CD14-positive monocyte (primary cell): Measurements from ENCODE around the gene SGMS1. TPM values are rescaled to one million over a fixed set of nuclear protein-coding genes. Genes with fewer than 3 reads are reported as not detected.

Experiments
- DNase-seq, 3 donors: peaks; one replicate each; pipeline ENCODE4 v3.0.0-alpha.2; 2011 to 2022
- H2AFZ ChIP-seq: 2 replicates; pipeline ENCODE4 v1.6.0; 2012; ENCODE audit warnings: mild to moderate bottlenecking, low read depth, low read length, inconsistent platforms; ENCODE audit not compliant: insufficient read depth, poor library complexity, severe bottlenecking
- H3K27ac ChIP-seq, 2 donors: 1 replicate in 1 of 2; 2 replicates in 1 of 2; pipeline ENCODE4 v1.5.1; 2012 to 2013; ENCODE audit warnings: low read length in 2 of 2, control low read depth in 1 of 2, inconsistent platforms in 1 of 2, low read depth in 1 of 2, mild to moderate bottlenecking in 1 of 2
- H3K27me3 ChIP-seq, 2 donors: one replicate each; pipeline versions ENCODE4 v1.6.0 to v1.6.1; 2011 to 2013; ENCODE audit warnings: low read length in 2 of 2; ENCODE audit not compliant: control insufficient read depth in 2 of 2, insufficient read depth in 2 of 2
- H3K36me3 ChIP-seq, 2 donors: replicated peaks in 1 of 2; 1 replicate in 1 of 2; 2 replicates in 1 of 2; pipeline versions ENCODE4 v1.5.1 to v1.6.1; 2012 to 2013; ENCODE audit warnings: low read length in 2 of 2, control low read depth in 1 of 2, inconsistent platforms in 1 of 2, mild to moderate bottlenecking in 1 of 2; ENCODE audit not compliant: insufficient read depth in 2 of 2, control insufficient read depth in 1 of 2
- H3K4me1 ChIP-seq, 2 donors: 1 replicate in 1 of 2; 2 replicates in 1 of 2; pipeline versions ENCODE4 v1.5.1 to v1.6.1; 2012 to 2013; ENCODE audit warnings: low read length in 2 of 2, control low read depth in 1 of 2, inconsistent platforms in 1 of 2, mild to moderate bottlenecking in 1 of 2, moderate library complexity in 1 of 2; ENCODE audit not compliant: insufficient read depth in 2 of 2, control insufficient read depth in 1 of 2
- H3K4me2 ChIP-seq: replicated peaks from 2 replicates; pipeline ENCODE3; 2012; ENCODE audit warnings: low read length, moderate library complexity, mild to moderate bottlenecking; ENCODE audit not compliant: poor library complexity, severe bottlenecking; ENCODE audit errors: extremely low read depth
- H3K4me3 ChIP-seq, 3 experiments: fragments of 200-600 bp in 1 of 3; sonication (generic) in 1 of 3; replicated peaks in 1 of 3; 1 replicate in 2 of 3; 2 replicates in 1 of 3; pipeline ENCODE4 v1.5.1; 2011 to 2013; ENCODE audit warnings: low read length in 3 of 3, mild to moderate bottlenecking in 3 of 3, control low read depth in 2 of 3, low read depth in 2 of 3, inconsistent platforms in 1 of 3, moderate library complexity in 1 of 3
- H3K79me2 ChIP-seq: 2 replicates; pipeline ENCODE4 v1.6.0; 2012; ENCODE audit warnings: mild to moderate bottlenecking, control low read depth, inconsistent platforms, low read length, moderate library complexity; ENCODE audit not compliant: insufficient read depth
- H3K9ac ChIP-seq: 2 replicates; pipeline ENCODE4 v1.6.0; 2017; ENCODE audit warnings: low read length, mild to moderate bottlenecking; ENCODE audit not compliant: insufficient read depth, poor library complexity, severe bottlenecking
- H3K9me3 ChIP-seq, 2 donors: replicated peaks in 1 of 2; 1 replicate in 1 of 2; 2 replicates in 1 of 2; pipeline versions ENCODE4 v1.5.1 to v1.6.1; 2012 to 2013; ENCODE audit warnings: low read length in 2 of 2, control low read depth in 1 of 2; ENCODE audit not compliant: control insufficient read depth in 1 of 2, insufficient read depth in 1 of 2
- H4K20me1 ChIP-seq: 2 replicates; pipeline ENCODE4 v1.6.0; 2012; ENCODE audit warnings: mild to moderate bottlenecking, low read length, control low read depth, moderate library complexity; ENCODE audit not compliant: insufficient read depth
- H3K27ac Mint-ChIP-seq, 7 donors: one replicate each; pipeline ENCODE4 v1.8.0; 2020; ENCODE audit warnings: mild to moderate bottlenecking in 7 of 7, mixed read lengths in 7 of 7, moderate library complexity in 6 of 7, inconsistent platforms in 2 of 7
- H3K27me3 Mint-ChIP-seq, 3 donors: one replicate each; pipeline ENCODE4 v1.8.0; 2021 to 2022; ENCODE audit warnings: low read depth in 3 of 3, mild to moderate bottlenecking in 3 of 3, mixed read lengths in 3 of 3, moderate library complexity in 3 of 3, inconsistent platforms in 1 of 3
- H3K36me3 Mint-ChIP-seq, 2 donors: one replicate each; pipeline ENCODE4 v1.8.0; 2020; ENCODE audit warnings: mixed read lengths in 2 of 2, inconsistent platforms in 1 of 2, mild to moderate bottlenecking in 1 of 2
- H3K4me1 Mint-ChIP-seq: one replicate; pipeline ENCODE4 v1.8.0; 2020; ENCODE audit warnings: mild to moderate bottlenecking, mixed read lengths
- H3K4me3 Mint-ChIP-seq, 2 donors: one replicate each; pipeline ENCODE4 v1.8.0; 2020; ENCODE audit warnings: mild to moderate bottlenecking in 2 of 2, mixed read lengths in 2 of 2, moderate library complexity in 1 of 2
- H3K9me3 Mint-ChIP-seq, 7 donors: one replicate each; pipeline ENCODE4 v1.8.0; 2020 to 2022; ENCODE audit warnings: mixed read lengths in 7 of 7, mild to moderate bottlenecking in 6 of 7, moderate library complexity in 6 of 7, inconsistent platforms in 2 of 7
- WGBS: methylation state at CpG from one replicate; pipeline ENCODE4 v1.1.5; 2013; ENCODE audit warnings: missing lambda C conversion rate; ENCODE audit not compliant: insufficient coverage; 5-methylcytosine and 5-hydroxymethylcytosine counted together
- intact Hi-C, 2 donors: fragments of 100-400 bp; cut with micrococcal nuclease; formaldehyde crosslinking; loops; one replicate each; pipeline versions ENCODE4 v1.15.0 to v1.15.1; 2023
- polyA plus RNA-seq, 3 donors: library from polyadenylated mRNA; depleted of rRNA in 1 of 3; unstranded in 2 of 3; stranded (reverse) in 1 of 3; fragments of 300-500 nt in 2 of 3; fragments of >200 nt in 1 of 3; fragmentation: Illumina TruSeq in 2 of 3; gene quantifications; 1 replicate in 2 of 3; 2 replicates in 1 of 3; pipeline ENCODE4 v1.2.3, GENCODE V29; 2012 to 2021
- TF ChIP-seq, protein P1 (sequence below): fragments of 200-600 bp; IDR thresholded peaks from one replicate; pipeline ENCODE4 v1.8.0; 2022; ENCODE audit warnings: antibody characterized with exemption, mild to moderate bottlenecking

SGMS1 gene
- polyA plus RNA-seq, 3 donors, result 19.5 to 20.6 (median 20.4) TPM

DNA sequence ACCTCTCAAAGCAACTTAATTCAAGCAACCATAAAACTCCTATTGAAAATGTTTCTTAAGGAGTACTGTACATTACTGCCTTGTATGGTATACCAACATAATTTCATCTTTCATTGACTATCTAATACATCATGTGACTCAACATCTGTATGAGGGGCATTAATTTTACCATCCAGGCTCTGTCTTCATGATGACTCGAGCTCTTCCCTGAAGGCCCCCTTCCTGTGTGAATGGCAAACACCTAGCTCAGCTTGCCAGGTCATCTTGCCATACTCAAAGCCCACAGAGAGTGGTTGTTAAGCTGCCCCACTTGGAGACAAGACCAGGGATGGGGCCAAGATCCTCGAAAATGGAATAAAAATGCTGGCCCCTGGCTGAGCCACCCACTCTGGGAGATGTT lies 82.4 kb downstream of the SGMS1 start:
- 100% methylated on average over 1 of the region's 2 CpGs for WGBS
- H3K4me1 ChIP-seq, result peaks cover 4 to 7% of the 10 kb centered on the region in 2 donors
- intact Hi-C loops, result no loop called here

DNA sequence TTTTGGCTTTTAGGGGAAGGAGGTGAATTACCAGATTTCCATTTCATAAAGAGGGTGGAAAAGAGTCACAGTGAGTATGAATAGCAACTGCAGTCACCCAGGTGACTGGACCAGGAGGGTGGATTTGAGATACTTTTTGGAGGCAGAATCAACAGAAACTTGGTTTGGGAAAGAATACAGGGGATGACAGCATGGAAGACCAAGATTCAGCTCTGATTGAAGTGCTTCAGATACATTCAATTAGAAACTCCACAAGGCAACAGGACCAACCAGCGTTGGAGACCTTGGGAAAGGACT lies 83.0 kb downstream of the SGMS1 start:
- Mint-ChIP-seq H3K36me3 (peaks cover 3 to 7% of the 10 kb centered on the region in 2 donors), H3K27ac (peak overlapping the region in 3 of 7 donors; percentile 22 to 75 (median 24)), H3K4me3 (peak overlapping the region in 1 of 2 donors; percentile 64), H3K4me1 (peaks cover 33% of the 10 kb centered on the region), H3K27me3 (peaks cover 0 to 2% (median 0%) of the 10 kb centered on the region in 3 donors), H3K9me3 (peaks cover 0 to 2% (median 0%) of the 10 kb centered on the region in 7 donors)
- H4K20me1 ChIP-seq, result peaks cover 43% of the 10 kb centered on the region
- no peak overlapping the region for H3K9ac ChIP-seq
- no peak overlapping the region for H3K4me2 ChIP-seq
- no CpG with 5 or more reads among the region's 1 CpG for WGBS
- peaks cover 4 to 7% of the 10 kb centered on the region in 2 donors for H3K4me1 ChIP-seq
- H3K79me2 ChIP-seq, result no peaks in the 10 kb centered on the region
- no peak overlapping the region for H3K4me3 ChIP-seq
- DNase-seq, result no peak
- intact Hi-C loops, result no loop called here
- H3K9me3 ChIP-seq, result no peaks in the 10 kb centered on the region
- H3K27me3 ChIP-seq, result no peaks in the 10 kb centered on the region
- H2AFZ ChIP-seq, result no peak overlapping the region
- TF ChIP-seq, protein P1, sequence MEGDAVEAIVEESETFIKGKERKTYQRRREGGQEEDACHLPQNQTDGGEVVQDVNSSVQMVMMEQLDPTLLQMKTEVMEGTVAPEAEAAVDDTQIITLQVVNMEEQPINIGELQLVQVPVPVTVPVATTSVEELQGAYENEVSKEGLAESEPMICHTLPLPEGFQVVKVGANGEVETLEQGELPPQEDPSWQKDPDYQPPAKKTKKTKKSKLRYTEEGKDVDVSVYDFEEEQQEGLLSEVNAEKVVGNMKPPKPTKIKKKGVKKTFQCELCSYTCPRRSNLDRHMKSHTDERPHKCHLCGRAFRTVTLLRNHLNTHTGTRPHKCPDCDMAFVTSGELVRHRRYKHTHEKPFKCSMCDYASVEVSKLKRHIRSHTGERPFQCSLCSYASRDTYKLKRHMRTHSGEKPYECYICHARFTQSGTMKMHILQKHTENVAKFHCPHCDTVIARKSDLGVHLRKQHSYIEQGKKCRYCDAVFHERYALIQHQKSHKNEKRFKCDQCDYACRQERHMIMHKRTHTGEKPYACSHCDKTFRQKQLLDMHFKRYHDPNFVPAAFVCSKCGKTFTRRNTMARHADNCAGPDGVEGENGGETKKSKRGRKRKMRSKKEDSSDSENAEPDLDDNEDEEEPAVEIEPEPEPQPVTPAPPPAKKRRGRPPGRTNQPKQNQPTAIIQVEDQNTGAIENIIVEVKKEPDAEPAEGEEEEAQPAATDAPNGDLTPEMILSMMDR, result no peak
- H3K36me3 ChIP-seq, result no peaks in the 10 kb centered on the region
- no peak overlapping the region for H3K27ac ChIP-seq

More for the DNA sequence above, 82.4 kb downstream of the SGMS1 start:
- peak overlapping the region in 1 of 7 donors; percentile 7 for H3K27ac Mint-ChIP-seq
- H3K27me3 ChIP-seq, result no peaks in the 10 kb centered on the region
- H3K4me1 Mint-ChIP-seq, result peaks cover 33% of the 10 kb centered on the region
- peaks cover 0 to 2% (median 0%) of the 10 kb centered on the region in 7 donors for H3K9me3 Mint-ChIP-seq
- peaks cover 46% of the 10 kb centered on the region for H4K20me1 ChIP-seq
- H3K27ac ChIP-seq, result no peak overlapping the region
- H3K9ac ChIP-seq, result no peak overlapping the region
- DNase-seq, result no peak
- H3K36me3 Mint-ChIP-seq, result peaks cover 3 to 4% of the 10 kb centered on the region in 2 donors
- H3K4me2 ChIP-seq, result no peak overlapping the region
- H3K36me3 ChIP-seq, result no peaks in the 10 kb centered on the region
- no peak overlapping the region for H3K4me3 ChIP-seq
- H3K79me2 ChIP-seq, result no peaks in the 10 kb centered on the region
- peaks cover 0 to 2% (median 0%) of the 10 kb centered on the region in 3 donors for H3K27me3 Mint-ChIP-seq
- H3K9me3 ChIP-seq, result no peaks in the 10 kb centered on the region
- H3K4me3 Mint-ChIP-seq, result no peak overlapping the region
- TF ChIP-seq, protein P1, result no peak
- no peak overlapping the region for H2AFZ ChIP-seq
